ENCODE results near the gene COL15A1. TPM values are rescaled to one million over a fixed set of nuclear protein-coding genes. Genes with fewer than 3 reads are reported as not detected.

The COL15A1 gene
- total RNA-seq, 2 experiments from 2014 or later = 0.02 to 0.05 TPM

- no peak overlapping the region for H3K4me3 Mint-ChIP-seq
- no peaks in the 10 kb centered on the region for H3K9me3 Mint-ChIP-seq
- H3K27me3 Mint-ChIP-seq (ENCODE audit: low read depth) = no peaks in the 10 kb centered on the region
- no peak overlapping the region for H3K27ac Mint-ChIP-seq
- CTCF ChIA-PET = interaction anchor here (0.9 to 3.0 kb wide), 4 partner anchors 27 to 78 kb away, joined by 3 to 14 read pairs (median 3); no protein-coding TSS in a partner anchor
- H3K36me3 Mint-ChIP-seq (ENCODE audit: low read depth) = no peaks in the 10 kb centered on the region
- DNase-seq = peak; percentile 30
- intact Hi-C loops (cut with micrococcal nuclease) = loop anchor here (2.0 kb wide), 2 partner anchors 18 to 28 kb away; partner anchors contain the start of gene TGFBR1
- peaks cover 23% of the 10 kb centered on the region for H3K4me1 Mint-ChIP-seq (ENCODE audit: low read depth)
These were observed 132.9 kb downstream of the COL15A1 start for GRCh38 chr9:99076483-99077171.

- no peak overlapping the region for H3K4me3 Mint-ChIP-seq
- peaks cover 23% of the 10 kb centered on the region for H3K4me1 Mint-ChIP-seq (ENCODE audit: low read depth)
- CTCF ChIA-PET = no interaction called here
- no peak overlapping the region for H3K27ac Mint-ChIP-seq
- intact Hi-C loops (cut with micrococcal nuclease) = no loop called here
- no peak for DNase-seq
- no peaks in the 10 kb centered on the region for H3K27me3 Mint-ChIP-seq (ENCODE audit: low read depth)
- H3K36me3 Mint-ChIP-seq (ENCODE audit: low read depth) = no peaks in the 10 kb centered on the region
- no peaks in the 10 kb centered on the region for H3K9me3 Mint-ChIP-seq
These were observed 135.0 kb downstream of the COL15A1 start for GRCh38 chr9:99078717-99079116.

- Mint-ChIP-seq H3K36me3 (ENCODE audit: low read depth) (no peaks in the 10 kb centered on the region), H3K4me1 (ENCODE audit: low read depth) (peaks cover 23% of the 10 kb centered on the region), H3K9me3 (no peaks in the 10 kb centered on the region), H3K27me3 (ENCODE audit: low read depth) (no peaks in the 10 kb centered on the region), H3K4me3 (no peak overlapping the region), H3K27ac (no peak overlapping the region)
- DNase-seq = no peak
- CTCF ChIA-PET = interaction anchor here (0.7 kb wide), 1 partner anchor 28 kb away, joined by 3 read pairs; no protein-coding TSS in a partner anchor
- intact Hi-C loops (cut with micrococcal nuclease) = no loop called here
These were observed 135.8 kb downstream of the COL15A1 start for GRCh38 chr9:99079542-99079941.

GRCh38 chr9:99083051-99083450 is 139.3 kb downstream of the COL15A1 start:
- CTCF ChIA-PET = interaction anchor here (0.6 kb wide), 1 partner anchor 85 kb away, joined by 3 read pairs; no protein-coding TSS in a partner anchor
- H3K27ac Mint-ChIP-seq = no peak overlapping the region
- intact Hi-C loops (cut with micrococcal nuclease) = no loop called here
- H3K9me3 Mint-ChIP-seq = no peaks in the 10 kb centered on the region
- H3K36me3 Mint-ChIP-seq (ENCODE audit: low read depth) = no peaks in the 10 kb centered on the region
- no peak for DNase-seq
- H3K4me3 Mint-ChIP-seq = no peak overlapping the region
- H3K4me1 Mint-ChIP-seq (ENCODE audit: low read depth) = peaks cover 4% of the 10 kb centered on the region
- no peaks in the 10 kb centered on the region for H3K27me3 Mint-ChIP-seq (ENCODE audit: low read depth)

GRCh38 chr9:99085949-99086948 is 142.5 kb downstream of the COL15A1 start:
- Mint-ChIP-seq H3K9me3 (peaks cover 3% of the 10 kb centered on the region), H3K27ac (no peak overlapping the region), H3K4me1 (ENCODE audit: low read depth) (no peaks in the 10 kb centered on the region), H3K27me3 (ENCODE audit: low read depth) (no peaks in the 10 kb centered on the region), H3K4me3 (no peak overlapping the region), H3K36me3 (ENCODE audit: low read depth) (no peaks in the 10 kb centered on the region)
- intact Hi-C loops (cut with micrococcal nuclease) = no loop called here
- no peak for DNase-seq
- CTCF ChIA-PET = interaction anchor here (1.4 kb wide), 1 partner anchor 15 kb away, joined by 3 read pairs; no protein-coding TSS in a partner anchor

GRCh38 chr9:99087462-99087861 is 143.8 kb downstream of the COL15A1 start:
- Mint-ChIP-seq H3K27me3 (ENCODE audit: low read depth) (no peaks in the 10 kb centered on the region), H3K27ac (no peak overlapping the region), H3K9me3 (peaks cover 3% of the 10 kb centered on the region), H3K4me3 (no peak overlapping the region), H3K4me1 (ENCODE audit: low read depth) (peaks cover 5% of the 10 kb centered on the region), H3K36me3 (ENCODE audit: low read depth) (no peaks in the 10 kb centered on the region)
- DNase-seq = no peak
- CTCF ChIA-PET = no interaction called here
- intact Hi-C loops (cut with micrococcal nuclease) = no loop called here

- CTCF ChIA-PET = interaction anchor here (0.6 kb wide), 1 partner anchor 91 kb away, joined by 5 read pairs; no protein-coding TSS in a partner anchor
- Mint-ChIP-seq H3K4me3 (no peak overlapping the region), H3K27ac (no peak overlapping the region), H3K9me3 (peaks cover 3% of the 10 kb centered on the region), H3K27me3 (ENCODE audit: low read depth) (no peaks in the 10 kb centered on the region), H3K36me3 (ENCODE audit: low read depth) (no peaks in the 10 kb centered on the region), H3K4me1 (ENCODE audit: low read depth) (peaks cover 17% of the 10 kb centered on the region)
- no peak for DNase-seq
- intact Hi-C loops (cut with micrococcal nuclease) = no loop called here
These were observed 146.8 kb downstream of the COL15A1 start for GRCh38 chr9:99090336-99091130.

- Mint-ChIP-seq H3K27ac (peak overlapping the region; percentile 9), H3K9me3 (peaks cover 3% of the 10 kb centered on the region), H3K27me3 (ENCODE audit: low read depth) (no peaks in the 10 kb centered on the region), H3K4me1 (ENCODE audit: low read depth) (peaks cover 21% of the 10 kb centered on the region), H3K4me3 (no peak overlapping the region), H3K36me3 (ENCODE audit: low read depth) (no peaks in the 10 kb centered on the region)
- DNase-seq = peak; percentile 60
- CTCF ChIA-PET = interaction anchor here (0.7 to 1.4 kb wide), 4 partner anchors 10 to 117 kb away, joined by 3 to 4 read pairs (median 3); partner anchors contain the start of gene TGFBR1
- intact Hi-C loops (cut with micrococcal nuclease) = loop anchor here (1.0 to 2.0 kb wide), 2 partner anchors 11 to 92 kb away; no protein-coding TSS in a partner anchor
These were observed 149.2 kb downstream of the COL15A1 start for GRCh38 chr9:99092643-99093491.

GRCh38 chr9:99093492-99093791 is 149.7 kb downstream of the COL15A1 start:
- DNase-seq = no peak
- Mint-ChIP-seq H3K9me3 (peaks cover 3% of the 10 kb centered on the region), H3K4me3 (no peak overlapping the region), H3K27ac (no peak overlapping the region), H3K27me3 (ENCODE audit: low read depth) (no peaks in the 10 kb centered on the region), H3K4me1 (ENCODE audit: low read depth) (peaks cover 21% of the 10 kb centered on the region), H3K36me3 (ENCODE audit: low read depth) (no peaks in the 10 kb centered on the region)
- CTCF ChIA-PET = interaction anchor here (1.1 kb wide), 1 partner anchor 95 kb away, joined by 3 read pairs; no protein-coding TSS in a partner anchor
- intact Hi-C loops (cut with micrococcal nuclease) = loop anchor here (1.0 to 2.0 kb wide), 2 partner anchors 11 to 93 kb away; no protein-coding TSS in a partner anchor

GRCh38 chr9:99095565-99095964 is 151.9 kb downstream of the COL15A1 start:
- H3K4me1 Mint-ChIP-seq (ENCODE audit: low read depth) = peaks cover 21% of the 10 kb centered on the region

GRCh38 chr9:99096409-99096808 is 152.7 kb downstream of the COL15A1 start:
- intact Hi-C loops (cut with micrococcal nuclease) = no loop called here
- no peak for DNase-seq
- H3K4me3 Mint-ChIP-seq = no peak overlapping the region
- H3K36me3 Mint-ChIP-seq (ENCODE audit: low read depth) = no peaks in the 10 kb centered on the region
- H3K4me1 Mint-ChIP-seq (ENCODE audit: low read depth) = peaks cover 21% of the 10 kb centered on the region
- no peaks in the 10 kb centered on the region for H3K27me3 Mint-ChIP-seq (ENCODE audit: low read depth)
- H3K9me3 Mint-ChIP-seq = peaks cover 2% of the 10 kb centered on the region
- CTCF ChIA-PET = interaction anchor here (0.6 to 1.0 kb wide), 2 partner anchors 44 to 64 kb away, joined by 3 read pairs; no protein-coding TSS in a partner anchor
- H3K27ac Mint-ChIP-seq = no peak overlapping the region

More at GRCh38 chr9:99095565-99095964, 151.9 kb downstream of the COL15A1 start:
- Mint-ChIP-seq H3K36me3 (ENCODE audit: low read depth) (no peaks in the 10 kb centered on the region), H3K9me3 (peaks cover 2% of the 10 kb centered on the region), H3K4me3 (no peak overlapping the region), H3K27me3 (ENCODE audit: low read depth) (no peaks in the 10 kb centered on the region), H3K27ac (no peak overlapping the region)
- intact Hi-C loops (cut with micrococcal nuclease) = no loop called here
- CTCF ChIA-PET = no interaction called here
- no peak for DNase-seq

Data from activated naive CD4-positive, alpha-beta T cell treated with anti-CD3 and anti-CD28 coated beads for 36 hours (primary cell).